HCT116 (cell line): ENCODE measurements around the gene PSG4.
"Not testable (repeated sequence)": the region's sequence is repeated elsewhere in the genome, so short reads cannot be mapped to it uniquely, and the experiment has no call there.

Experiments
- POLR2A ChIP-seq: IDR thresholded peaks from 2 replicates; pipeline ENCODE4 v1.7.0; 2011; ENCODE audit warnings: borderline replicate concordance; ENCODE audit not compliant: insufficient read depth, insufficient read length; ENCODE audit errors: extremely low read depth
- SP1 ChIP-seq: IDR thresholded peaks from 2 replicates; pipeline ENCODE4 v1.6.1; 2012; ENCODE audit warnings: low read depth

DNA sequence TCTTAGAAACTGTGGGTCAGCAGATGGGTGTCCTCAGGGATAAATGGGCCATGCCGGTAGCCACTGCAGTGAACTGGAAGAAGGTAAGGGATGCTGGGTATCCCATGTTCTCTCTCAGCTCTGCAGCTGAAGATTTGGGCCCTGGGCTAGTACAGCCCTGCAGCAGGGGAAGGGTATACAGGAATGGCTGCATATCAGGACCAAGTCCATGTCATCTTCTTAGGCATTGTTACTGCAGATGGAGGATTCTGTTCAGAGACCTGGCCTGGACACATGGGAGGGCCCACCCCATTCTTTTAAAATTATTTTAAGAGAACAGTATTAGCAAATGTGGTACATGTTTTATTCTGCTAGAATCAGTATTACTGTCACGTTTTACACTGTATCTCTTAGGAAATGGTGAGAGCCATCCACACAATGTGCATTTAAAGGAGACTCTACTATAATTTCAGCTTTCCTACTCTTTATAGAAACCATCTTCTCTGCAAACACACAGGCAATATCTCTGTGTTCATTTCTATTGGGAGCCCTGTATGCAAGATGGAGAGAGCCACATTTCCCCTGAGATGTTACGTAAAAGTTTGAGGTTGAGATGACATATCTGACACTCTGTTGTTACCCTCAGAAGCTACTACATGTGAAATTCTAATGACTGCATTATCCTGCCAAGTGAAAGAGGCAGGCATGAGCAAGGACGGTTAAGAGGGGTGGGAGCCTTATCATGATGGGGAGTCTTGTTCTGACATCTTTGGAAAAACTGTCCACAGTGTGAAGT, 12.9 kb downstream of the PSG4 start:
- TF ChIP-seq SP1, POLR2A: not testable (repeated sequence)
